ENCODE results near the gene MTRF1. TPM values are rescaled to one million over a fixed set of nuclear protein-coding genes. Genes with fewer than 3 reads are reported as not detected.

The MTRF1 gene
- total and polyA plus RNA-seq, 9 of the 15 experiments (the other 6 are each of a cell fraction or from before 2014, with no cell fraction given): 12.5 to 33.7 (median 20.1) TPM

GRCh38 chr13:41259875-41260501 lies 3.4 kb downstream of the MTRF1 start:
- no peak for TF ChIP-seq DIDO1 (tag; IDR thresholded peaks at IDR 0.05; ENCODE audit: low read depth)
- no peak for TF ChIP-seq ZNF584 (CRISPR knock-in tag; IDR thresholded peaks at IDR 0.05; ENCODE audit: low read depth)
- TF ChIP-seq BHLHE40 (IDR thresholded peaks at IDR 0.05; ENCODE audit: low read length): no peak
- TF ChIP-seq BMI1 (IDR thresholded peaks at IDR 0.05; ENCODE audit: low read length): no peak
- no peak for TF ChIP-seq ZNF239 (CRISPR knock-in tag; IDR thresholded peaks at IDR 0.05)
- no peak for TF ChIP-seq CBFA2T3 (IDR thresholded peaks at IDR 0.05)
- TF ChIP-seq NCOA1 (IDR thresholded peaks at IDR 0.05; ENCODE audit: low read depth): no peak
- TF ChIP-seq ILK (tag; IDR thresholded peaks at IDR 0.05; ENCODE audit: borderline replicate concordance, low read depth): no peak
- no peak for TF ChIP-seq ZBTB49 (CRISPR knock-in tag; IDR thresholded peaks at IDR 0.05; ENCODE audit: borderline replicate concordance)
- no peak for TF ChIP-seq HNRNPH1 (optimal IDR thresholded peaks at IDR 0.05; ENCODE audit: low read depth, low read length)
- TF ChIP-seq YBX1 (IDR thresholded peaks at IDR 0.05): no peak
- no peak for TF ChIP-seq GTF2A2 (tag; IDR thresholded peaks at IDR 0.05)
- TF ChIP-seq ZNF133 (CRISPR knock-in tag; IDR thresholded peaks at IDR 0.05): no peak
- no peak for TF ChIP-seq GABPB2 (CRISPR knock-in tag; conservative IDR thresholded peaks at IDR 0.05)
- CTCF ChIA-PET (ENCODE audit: low intra/inter-chr PET ratio): no interaction called here
- Histone ChIP-seq H3K9me1 (ENCODE audit: control insufficient read depth, insufficient read depth, low read length) (no peaks in the 10 kb centered on the region), H3K79me2 (ENCODE audit: control insufficient read depth, insufficient read depth, low read length) (peaks cover 10% of the 10 kb centered on the region), H4K20me1 (replicated peaks; ENCODE audit: control insufficient read depth, insufficient read depth, low read length) (no peaks in the 10 kb centered on the region), H3K36me3 (ENCODE audit: control insufficient read depth, insufficient read depth, low read length) (peaks cover 43% of the 10 kb centered on the region), H3K9me3 (replicated peaks; ENCODE audit: control insufficient read depth, insufficient read depth, low read depth, low read length) (no peaks in the 10 kb centered on the region), H3K4me1 (replicated peaks in 1 of 2; ENCODE audit: control insufficient read depth in 2 of 2, insufficient read depth in 2 of 2, low read length in 2 of 2) (no peaks in the 10 kb centered on the region; a peak in 1 of 5 replicates), H3K27ac (ENCODE audit: extremely low read depth, low read depth, low read length) (no peak overlapping the region), H2AFZ (ENCODE audit: low read depth, low read length) (no peak overlapping the region), H3K27me3 (ENCODE audit: control insufficient read depth in 2 of 2, insufficient read depth in 2 of 2, low read length in 2 of 2) (no peaks in the 10 kb centered on the region), H3K4me3 (no peak overlapping the region), H3K9ac (ENCODE audit: insufficient read depth in 1 of 2, low read depth in 2 of 2, low read length in 2 of 2) (no peak overlapping the region), H3K4me2 (ENCODE audit: insufficient read depth, low read length) (no peak overlapping the region)
- no peak for ATAC-seq
- intact Hi-C loops (cut with micrococcal nuclease): no loop called here
- in situ Hi-C loops (cut with MboI): no loop called here
- no peak for FAIRE-seq
- POLR2A ChIA-PET: no interaction called here
- no TSS peak for BruUV-seq (replicated peaks)
- DNase-seq (ENCODE audit: extremely low read depth in 1 of 4, low spot score in 3 of 4): no peak
- 84% methylated on average over 6 of the region's 6 CpGs for WGBS (ENCODE audit: insufficient coverage, low coverage, missing lambda C conversion rate)
